SK-N-MC (cell line): ENCODE results near the gene CNPY4.

Experiments used
- EZH2 ChIP-seq: fragments of 200-600 bp; sonication (generic); IDR thresholded peaks from one replicate; pipeline ENCODE4 v1.6.1; 2017; ENCODE audit warnings: antibody characterized with exemption
- FOXP2 ChIP-seq: optimal IDR thresholded peaks from 2 replicates; pipeline ENCODE3; 2011; ENCODE audit warnings: mild to moderate bottlenecking, moderate library complexity; ENCODE audit not compliant: insufficient read depth; ENCODE audit errors: extremely low read length, control extremely low read depth
- POLR2AphosphoS5 ChIP-seq: IDR thresholded peaks from 2 replicates; pipeline ENCODE4 v1.6.1; 2012; ENCODE audit warnings: mild to moderate bottlenecking, low read depth, low read length, borderline replicate concordance

- no peak for TF ChIP-seq EZH2
- no peak for TF ChIP-seq POLR2AphosphoS5
- no peak for TF ChIP-seq FOXP2
Measured at GRCh38 chr7:100126239-100126930, 7.0 kb downstream of the CNPY4 start.
